Brain microvascular endothelial cell (primary cell): ENCODE data around the gene TET1.

ENCODE experiments used
- DNase-seq: peaks from one replicate; pipeline ENCODE4 v3.0.0-alpha.2; 2020
- H3K27ac ChIP-seq: fragments of 250-450 bp; sonication (Bioruptor Pico); 2 replicates; pipeline ENCODE4 v1.5.1; 2020; ENCODE audit warnings: mild to moderate bottlenecking, moderate library complexity
- H3K27me3 ChIP-seq: fragments of 250-450 bp; sonication (Bioruptor Pico); replicated peaks from 2 replicates; pipeline ENCODE4 v1.5.1; 2020; ENCODE audit warnings: mild to moderate bottlenecking
- H3K36me3 ChIP-seq: fragments of 250-450 bp; sonication (Bioruptor Pico); replicated peaks from 2 replicates; pipeline ENCODE4 v1.5.1; 2020; ENCODE audit warnings: mild to moderate bottlenecking
- H3K4me3 ChIP-seq: 2 replicates; pipeline ENCODE4 v1.5.1; 2011; ENCODE audit warnings: low read depth, mild to moderate bottlenecking, control low read depth, low read length, moderate library complexity
- in situ Hi-C: cut with HindIII; loops from 2 replicates; pipeline ENCODE4 v1.10.0; 2017; ENCODE audit warnings: low sequenced_read_pairs, low pct_ligation_motif_present
- TF ChIP-seq, protein P1 (sequence below): IDR thresholded peaks from 2 replicates; pipeline ENCODE4 v1.5.1; 2011; ENCODE audit warnings: low read depth, mild to moderate bottlenecking, moderate library complexity, low read length, control low read depth, inconsistent platforms; ENCODE audit errors: missing control alignments

The TET1 gene

DNA sequence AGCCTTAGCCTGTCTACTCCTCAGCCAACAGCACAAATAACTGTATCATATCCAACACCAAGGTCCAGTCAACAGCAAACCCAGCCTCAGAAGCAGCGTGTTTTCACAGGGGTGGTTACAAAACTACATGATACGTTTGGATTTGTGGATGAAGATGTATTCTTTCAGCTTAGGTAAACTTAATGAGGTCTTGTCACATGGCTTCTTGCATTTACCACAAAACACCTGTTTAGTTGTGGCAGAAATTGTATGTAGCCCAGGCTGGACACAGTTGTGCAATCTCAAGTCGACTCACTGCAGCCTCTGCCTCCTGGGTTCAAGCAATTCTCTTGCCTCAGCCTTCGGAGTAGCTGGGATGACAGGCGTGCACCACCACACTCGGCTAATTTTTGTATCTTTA lies 182.3 kb downstream of the TET1 start:
- Histone ChIP-seq H3K27ac (no peak overlapping the region), H3K4me3 (no peak overlapping the region), H3K27me3 (no peaks in the 10 kb centered on the region), H3K36me3 (peaks cover 80% of the 10 kb centered on the region)
- in situ Hi-C loops = no loop called here
- TF ChIP-seq, protein P1, sequence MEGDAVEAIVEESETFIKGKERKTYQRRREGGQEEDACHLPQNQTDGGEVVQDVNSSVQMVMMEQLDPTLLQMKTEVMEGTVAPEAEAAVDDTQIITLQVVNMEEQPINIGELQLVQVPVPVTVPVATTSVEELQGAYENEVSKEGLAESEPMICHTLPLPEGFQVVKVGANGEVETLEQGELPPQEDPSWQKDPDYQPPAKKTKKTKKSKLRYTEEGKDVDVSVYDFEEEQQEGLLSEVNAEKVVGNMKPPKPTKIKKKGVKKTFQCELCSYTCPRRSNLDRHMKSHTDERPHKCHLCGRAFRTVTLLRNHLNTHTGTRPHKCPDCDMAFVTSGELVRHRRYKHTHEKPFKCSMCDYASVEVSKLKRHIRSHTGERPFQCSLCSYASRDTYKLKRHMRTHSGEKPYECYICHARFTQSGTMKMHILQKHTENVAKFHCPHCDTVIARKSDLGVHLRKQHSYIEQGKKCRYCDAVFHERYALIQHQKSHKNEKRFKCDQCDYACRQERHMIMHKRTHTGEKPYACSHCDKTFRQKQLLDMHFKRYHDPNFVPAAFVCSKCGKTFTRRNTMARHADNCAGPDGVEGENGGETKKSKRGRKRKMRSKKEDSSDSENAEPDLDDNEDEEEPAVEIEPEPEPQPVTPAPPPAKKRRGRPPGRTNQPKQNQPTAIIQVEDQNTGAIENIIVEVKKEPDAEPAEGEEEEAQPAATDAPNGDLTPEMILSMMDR = no peak
- DNase-seq = no peak
